Stimulated activated CD4-positive, alpha-beta T cell treated with anti-CD3 and anti-CD28 coated beads, Interleukin-4, amount 100 ng/mL, for 1 hour (primary cell): ENCODE measurements around the gene TSHZ3.

ENCODE experiments used
- DNase-seq: peaks from one replicate; pipeline ENCODE4 v3.0.0-alpha.2; 2020

TSHZ3 gene

DNA sequence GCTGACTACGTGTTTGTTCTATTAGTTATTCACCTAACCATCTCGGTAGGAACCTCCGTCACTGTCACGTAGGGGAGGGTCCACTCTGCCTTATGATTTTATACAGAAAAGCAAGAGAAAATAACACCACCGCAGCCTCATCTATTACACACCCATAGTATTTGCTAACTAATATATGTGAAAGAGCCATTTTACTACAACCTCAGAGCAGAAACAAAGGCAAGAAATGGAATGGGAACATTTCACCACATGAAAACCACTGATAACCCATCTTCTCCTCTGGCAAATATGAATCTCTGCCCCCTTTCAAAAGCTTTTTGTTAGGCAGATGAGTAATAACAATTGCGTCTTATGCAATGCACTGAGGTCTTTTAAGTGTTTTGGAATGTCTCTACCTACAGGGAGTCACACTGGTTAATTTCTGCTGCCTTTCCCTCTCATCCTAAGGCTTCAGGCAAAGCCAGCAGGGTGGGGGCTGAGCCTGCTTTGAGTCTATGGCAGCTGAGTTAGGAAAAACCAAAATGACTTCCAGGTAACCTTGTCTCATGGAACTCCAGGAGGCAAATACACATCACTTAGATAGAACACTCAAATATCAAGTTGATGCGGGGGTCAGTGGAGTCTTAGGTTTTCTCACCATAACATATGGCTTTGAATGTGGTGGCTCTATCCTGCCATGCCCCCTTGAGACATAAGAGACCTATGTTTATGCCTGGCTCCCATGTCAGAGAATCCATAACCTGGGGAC, 15.0 kb downstream of the TSHZ3 start:
- DNase-seq = no peak

DNA sequence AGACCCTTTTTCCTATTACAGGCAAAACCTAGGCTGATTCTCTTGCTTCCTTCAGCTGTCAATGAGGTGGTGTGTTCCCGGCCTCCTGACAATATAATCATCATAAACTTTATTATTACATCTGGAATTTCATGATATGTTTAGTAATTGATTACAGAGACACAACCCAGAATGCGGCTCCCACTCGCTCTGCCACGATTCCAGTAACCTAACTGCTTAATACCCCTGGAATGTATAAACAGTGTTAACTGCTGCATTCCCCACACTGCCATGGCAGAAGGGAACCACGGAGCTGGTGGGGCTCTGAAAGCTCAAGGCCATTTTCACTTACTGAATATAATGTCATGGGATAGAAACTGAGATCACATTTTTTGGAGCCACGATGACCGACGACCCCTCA, 17.1 kb downstream of the TSHZ3 start:
- no peak for DNase-seq

DNA sequence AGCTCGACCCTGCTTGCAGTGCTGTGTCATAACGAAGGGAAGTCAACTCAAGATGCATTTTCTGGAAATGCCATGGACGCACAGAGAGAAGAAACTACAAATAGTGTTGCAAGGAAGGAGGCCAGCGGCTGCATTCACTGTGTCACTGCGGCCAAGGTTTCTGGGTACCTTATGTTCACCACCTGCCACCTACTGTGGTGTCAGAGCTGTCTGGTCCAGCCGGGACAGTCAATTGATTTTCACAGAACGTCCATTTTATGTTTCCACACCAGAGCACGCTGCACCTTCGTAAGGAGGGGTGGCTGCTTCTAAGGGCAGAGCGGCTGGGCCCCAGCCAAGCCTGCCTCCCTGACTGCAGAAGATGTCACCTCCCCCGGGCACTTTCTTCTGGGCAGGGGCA, 17.7 kb downstream of the TSHZ3 start:
- DNase-seq = no peak

DNA sequence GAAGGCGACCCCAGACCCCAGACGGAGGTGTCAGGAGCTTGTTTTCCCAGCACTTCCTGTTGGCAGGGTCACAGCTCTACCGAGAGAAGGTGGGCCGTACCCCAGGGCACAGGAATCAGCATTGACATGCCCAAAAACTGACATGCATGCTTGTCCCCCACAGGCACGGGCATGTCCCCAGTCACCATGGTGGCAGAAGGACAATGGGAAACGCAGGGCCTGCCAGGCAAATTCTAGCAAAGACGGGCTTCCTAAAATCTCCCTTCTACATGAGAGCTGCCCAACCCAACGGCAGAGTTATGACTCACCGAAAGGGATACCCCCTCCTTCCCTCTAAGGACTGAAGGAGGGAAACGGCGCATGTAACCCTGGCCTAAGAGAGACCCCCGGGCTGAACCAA, 18.5 kb downstream of the TSHZ3 start:
- no peak for DNase-seq

DNA sequence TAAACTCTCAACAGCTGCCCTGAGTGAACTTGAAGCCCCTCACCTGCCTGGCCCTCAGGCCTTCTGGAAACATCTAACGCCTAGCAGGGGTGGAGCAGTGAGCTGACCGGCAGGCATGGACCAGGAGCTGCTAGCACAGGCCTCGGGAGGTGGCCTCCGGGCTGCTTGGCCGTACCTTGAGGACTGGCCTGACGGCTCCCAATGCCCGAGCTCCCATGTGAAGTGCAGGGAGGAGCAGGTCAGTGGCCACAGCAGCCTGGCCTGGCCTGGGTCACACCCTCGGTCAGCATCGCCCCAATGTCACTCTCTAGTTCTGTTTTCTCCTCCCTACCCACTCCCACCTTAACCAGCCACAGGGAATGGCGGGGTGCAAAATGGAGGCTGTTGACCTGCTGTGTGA, 19.0 kb downstream of the TSHZ3 start:
- no peak for DNase-seq

DNA sequence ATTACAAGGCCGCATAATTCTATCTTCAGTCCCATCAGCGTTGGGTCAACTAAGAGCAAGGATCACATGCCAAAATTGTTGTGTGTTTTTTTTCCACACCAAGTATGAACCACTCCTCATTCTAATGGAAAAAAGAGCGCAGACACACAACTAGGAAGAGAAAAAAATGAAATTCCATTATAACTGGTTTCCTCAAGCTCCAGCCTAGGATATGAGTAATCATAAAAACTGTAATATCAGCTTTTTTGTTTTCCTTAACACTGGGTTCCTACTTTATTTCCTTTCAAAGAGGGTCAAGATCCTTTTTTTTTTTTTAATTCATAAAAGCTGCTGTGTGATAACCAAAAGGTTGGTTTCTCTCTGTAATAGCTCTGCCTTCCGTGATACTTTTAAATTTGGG, 19.4 kb downstream of the TSHZ3 start:
- DNase-seq = no peak

DNA sequence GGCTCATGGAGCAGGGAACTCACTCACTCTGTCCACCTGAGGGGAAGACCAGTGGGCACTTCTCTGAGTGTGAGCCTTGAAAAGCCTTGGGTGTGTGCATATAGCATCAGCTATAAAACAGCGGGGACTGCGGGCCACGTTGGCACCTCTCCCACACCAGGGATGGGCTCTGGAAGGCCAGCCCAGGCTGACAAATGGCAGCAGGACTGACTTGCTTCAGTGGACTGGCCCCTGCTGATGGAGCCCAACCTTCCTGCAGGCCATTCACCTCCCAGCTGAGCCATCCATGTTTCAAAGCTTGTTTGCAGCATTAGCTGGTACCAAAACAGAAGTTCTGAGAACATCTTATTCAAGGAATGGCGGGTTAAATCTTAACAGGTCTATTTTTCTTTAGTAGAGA, 21.0 kb downstream of the TSHZ3 start:
- no peak for DNase-seq

DNA sequence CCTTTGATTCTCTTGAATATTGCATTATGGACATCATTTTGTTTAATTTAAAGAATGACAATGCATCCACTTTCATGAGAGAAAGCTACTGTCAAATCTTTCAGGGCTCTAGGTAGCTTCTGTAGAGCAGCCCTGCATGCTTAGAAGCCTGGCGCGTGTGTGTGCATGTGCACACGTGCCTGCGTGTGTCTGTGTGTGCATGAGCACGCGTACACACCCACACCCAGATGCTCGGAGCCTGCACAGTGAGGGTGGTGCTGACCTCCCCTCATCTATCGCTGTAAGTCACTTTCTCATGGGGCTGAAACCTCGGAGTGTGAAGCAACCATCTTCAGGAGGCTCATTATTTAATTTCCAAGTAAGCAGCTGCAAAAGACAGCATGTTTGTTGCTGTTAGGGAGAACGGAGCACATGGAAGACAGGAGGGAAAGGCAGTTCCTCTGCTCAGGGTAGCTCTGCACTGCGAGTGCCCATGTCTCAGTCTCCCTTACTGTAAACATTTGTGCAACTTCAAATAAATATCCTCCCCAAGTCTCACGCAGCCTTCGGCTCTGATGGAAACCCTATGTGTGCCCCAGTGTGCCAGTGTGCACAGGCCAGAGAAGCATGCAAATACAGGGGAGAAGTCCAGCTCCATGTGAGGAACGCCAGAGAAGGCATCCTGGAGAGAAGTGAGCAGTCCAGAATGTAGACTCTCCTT, 22.8 kb downstream of the TSHZ3 start:
- DNase-seq = no peak

DNA sequence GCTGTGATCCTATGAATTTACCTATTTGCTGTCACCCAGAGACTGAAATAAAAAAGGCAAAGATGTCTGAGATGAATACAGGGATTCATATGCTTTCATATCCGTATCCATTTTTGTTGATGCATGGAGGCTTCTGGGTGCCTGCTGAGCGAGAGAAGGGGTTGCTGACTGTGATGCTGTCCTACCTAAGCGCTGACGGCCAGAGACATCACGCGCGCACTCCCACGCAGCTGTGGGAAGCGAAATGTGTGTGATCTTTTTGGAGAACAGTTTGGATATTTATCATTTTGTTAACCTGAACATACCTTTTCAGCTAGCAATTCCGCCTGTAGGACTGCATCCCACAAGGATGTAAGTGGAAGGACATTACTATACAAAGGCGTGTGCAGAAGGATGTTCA, 23.9 kb downstream of the TSHZ3 start:
- DNase-seq = no peak

DNA sequence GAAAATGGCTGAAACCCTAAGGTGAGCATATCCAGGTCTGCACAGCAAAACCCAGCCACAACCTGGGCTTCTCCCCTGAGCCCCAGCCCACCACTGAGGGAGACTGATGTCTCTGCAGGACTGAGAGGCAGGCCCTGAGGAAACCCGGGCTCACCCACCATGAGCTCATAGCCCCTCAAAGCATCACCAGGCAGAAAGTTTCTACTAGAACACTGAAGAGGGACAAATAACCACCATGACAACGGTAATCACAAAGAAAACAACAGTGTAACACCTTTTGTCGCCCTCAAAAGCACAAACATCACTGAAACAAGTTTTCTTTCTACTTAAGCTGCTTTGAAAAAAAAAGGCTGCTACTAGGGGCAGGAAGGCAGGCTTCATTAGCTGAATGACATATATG, 29.8 kb downstream of the TSHZ3 start:
- DNase-seq = no peak

DNA sequence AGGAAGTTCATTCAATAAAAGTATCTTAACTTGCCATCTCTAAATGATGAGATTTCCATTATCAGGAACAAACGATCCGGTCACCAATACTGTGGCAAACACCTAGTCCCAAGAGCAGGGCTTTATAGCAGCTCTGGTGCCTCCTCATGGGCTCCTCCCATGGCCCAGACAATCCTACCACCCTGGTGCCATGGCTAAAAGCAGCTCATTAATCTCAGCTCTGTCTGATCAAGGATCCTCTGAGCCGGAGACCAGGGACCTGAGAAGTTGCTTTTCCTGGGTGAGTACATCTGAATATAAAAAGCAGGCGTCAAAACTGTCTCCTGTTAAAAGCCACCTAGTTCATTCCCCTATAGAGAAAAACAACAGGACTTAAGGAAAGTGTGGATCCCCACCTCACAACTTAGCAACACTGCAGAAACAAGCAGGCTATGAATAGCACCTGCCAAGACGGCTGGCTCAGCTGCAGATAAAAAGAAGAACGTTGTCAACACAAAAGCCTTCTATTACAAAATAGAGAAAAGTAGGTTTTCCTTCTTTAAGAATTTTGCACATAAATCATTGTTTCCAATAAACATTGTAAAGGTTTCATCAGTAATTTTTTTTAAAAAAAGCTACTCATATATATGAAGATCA, 30.3 kb downstream of the TSHZ3 start:
- DNase-seq = no peak

DNA sequence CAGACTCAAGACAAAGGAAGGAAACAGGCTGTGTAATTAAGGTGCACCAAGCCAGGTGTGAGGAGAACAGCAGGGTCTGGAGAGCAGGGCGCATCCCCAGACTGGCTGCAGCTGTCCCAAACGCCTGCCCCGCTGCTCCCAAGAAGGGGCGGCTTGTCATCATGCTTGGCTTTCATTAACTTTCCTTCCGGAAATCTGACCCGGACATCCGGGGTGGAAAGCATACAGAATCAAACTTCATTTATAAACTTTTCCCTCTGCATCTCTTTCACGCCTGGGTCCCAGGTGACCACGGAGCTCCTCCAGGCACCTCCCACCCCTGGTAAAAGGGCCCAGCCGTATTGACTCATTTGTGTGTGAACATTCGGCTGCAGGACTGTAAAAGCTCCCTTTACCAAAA, 31.7 kb downstream of the TSHZ3 start:
- no peak for DNase-seq

DNA sequence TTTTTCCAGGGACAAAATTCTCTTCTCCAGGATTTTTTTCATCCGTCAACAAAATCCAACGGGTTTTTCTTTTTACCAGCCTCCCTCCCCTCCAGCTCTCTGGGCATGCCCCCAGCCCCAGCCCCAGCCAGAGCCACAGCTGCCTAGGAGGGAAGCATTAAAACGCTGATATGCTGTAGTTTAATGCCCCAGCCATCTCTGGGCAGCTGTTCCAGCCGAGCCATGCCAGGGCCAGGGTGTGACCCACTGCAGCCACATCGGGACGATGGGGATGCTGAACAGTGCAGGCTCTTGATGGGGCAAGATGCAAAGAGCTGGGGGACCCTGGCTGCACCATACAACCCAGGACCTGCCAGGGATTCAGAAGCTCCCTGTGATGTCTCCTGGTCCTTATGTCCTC, 32.1 kb downstream of the TSHZ3 start:
- DNase-seq = no peak

DNA sequence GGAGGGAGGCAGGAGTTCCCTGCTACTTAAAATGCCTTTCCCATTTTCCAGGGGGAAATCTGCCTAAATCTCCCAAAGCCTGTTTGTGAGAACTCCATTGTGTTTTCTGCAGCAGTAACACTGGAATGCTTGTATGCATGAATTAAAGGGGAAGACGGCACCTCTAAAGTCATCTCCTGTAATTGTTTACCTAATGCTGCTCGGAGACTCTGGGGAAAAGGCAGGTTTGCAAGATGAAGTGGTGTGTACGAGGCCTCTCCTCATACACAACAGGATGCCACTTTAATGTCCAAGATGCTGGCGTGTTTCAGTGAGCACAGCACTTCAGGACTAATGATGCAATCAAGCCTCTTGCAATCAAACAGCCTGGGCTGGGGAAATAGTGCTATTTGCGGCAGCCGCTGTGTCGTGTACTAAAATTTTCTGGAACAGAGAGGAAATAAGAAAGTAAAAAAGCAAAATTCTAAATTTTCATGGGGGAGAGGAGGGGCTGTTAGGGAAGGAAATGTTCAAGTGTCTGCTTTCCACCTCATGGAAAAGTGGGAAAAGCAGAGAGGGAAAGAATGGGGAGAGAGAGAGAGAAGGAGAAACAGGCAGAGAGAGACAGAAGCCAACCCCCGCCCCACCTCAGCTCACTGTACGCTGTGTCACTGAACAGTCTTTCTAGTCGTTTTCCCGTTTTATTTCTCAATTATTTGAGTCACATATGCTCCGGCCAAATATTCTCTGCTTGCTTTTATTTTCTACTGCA, 32.9 kb downstream of the TSHZ3 start:
- no peak for DNase-seq

DNA sequence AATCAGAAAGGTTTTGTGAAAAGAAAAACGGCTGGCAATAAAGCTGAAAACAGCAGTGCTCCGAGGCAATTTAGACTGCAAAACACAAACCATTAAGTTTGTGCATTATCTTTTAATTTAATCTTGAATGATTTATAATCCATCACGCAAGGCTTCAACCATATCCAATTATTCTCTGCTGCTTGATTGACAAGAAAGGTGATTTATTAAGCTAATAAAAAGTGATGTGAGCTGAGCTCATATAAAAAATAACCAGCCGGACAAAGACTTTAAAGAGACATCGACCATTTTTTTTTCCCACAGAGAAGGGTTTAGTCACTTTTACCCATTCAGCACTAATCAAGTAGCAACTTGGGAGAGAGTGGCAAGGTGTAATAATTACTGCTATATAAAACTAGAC, 33.6 kb downstream of the TSHZ3 start:
- DNase-seq = no peak

DNA sequence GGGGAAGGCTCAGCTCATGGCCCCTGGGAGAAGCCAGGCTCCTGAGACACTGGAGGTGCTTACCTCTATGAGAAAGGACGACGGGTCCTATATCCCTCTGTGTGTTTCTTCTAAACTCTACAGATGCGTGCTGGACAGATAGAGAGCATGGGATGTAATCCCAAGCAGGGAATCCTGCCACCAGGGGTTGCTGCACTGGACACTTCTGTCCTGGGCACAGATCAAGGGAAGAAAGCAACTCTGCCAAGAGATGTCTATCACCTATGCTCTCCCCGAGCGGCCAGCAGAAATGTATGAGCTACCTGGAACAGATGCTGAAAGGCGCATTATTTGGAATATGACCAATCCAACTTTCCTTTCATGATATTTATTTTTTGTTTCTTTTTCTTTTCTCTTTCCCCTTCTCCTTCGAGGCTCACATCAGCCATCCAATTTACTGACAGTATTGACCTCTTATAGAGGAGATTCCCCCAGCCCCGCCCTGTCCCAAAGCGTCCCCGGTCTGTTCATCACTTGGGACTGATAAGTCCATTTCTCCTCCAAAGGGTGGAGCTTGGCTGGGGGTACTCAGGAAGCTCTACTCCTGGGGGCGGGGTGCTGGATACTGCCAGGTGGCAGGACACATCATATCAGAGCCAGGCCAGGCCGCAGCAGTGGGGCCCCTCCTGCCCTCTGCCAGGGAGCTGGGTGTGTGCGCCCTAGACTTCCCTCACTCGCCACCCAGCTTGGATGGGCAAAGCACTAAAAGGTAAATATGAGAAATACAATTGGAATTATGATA, 34.2 kb downstream of the TSHZ3 start:
- DNase-seq = no peak

DNA sequence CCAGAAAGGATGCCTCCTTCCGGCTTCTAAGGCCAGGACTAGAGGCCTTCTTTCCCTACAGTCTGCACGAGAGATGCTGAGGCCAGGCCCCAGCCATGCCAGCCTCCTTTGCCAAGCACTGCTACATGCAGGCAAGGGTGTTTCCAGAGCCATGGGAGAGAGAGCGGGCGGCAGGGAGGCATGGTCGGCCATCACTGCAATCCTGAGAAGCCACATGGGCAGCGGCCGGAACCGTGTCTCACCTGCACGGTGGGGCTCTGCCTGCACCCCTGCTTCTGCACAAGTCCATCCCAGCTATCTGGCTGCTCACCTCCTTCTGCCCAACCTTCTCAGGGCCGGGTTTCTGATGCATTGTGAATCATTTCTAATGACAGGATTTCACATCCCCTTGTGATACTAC, 35.1 kb downstream of the TSHZ3 start:
- DNase-seq = no peak

DNA sequence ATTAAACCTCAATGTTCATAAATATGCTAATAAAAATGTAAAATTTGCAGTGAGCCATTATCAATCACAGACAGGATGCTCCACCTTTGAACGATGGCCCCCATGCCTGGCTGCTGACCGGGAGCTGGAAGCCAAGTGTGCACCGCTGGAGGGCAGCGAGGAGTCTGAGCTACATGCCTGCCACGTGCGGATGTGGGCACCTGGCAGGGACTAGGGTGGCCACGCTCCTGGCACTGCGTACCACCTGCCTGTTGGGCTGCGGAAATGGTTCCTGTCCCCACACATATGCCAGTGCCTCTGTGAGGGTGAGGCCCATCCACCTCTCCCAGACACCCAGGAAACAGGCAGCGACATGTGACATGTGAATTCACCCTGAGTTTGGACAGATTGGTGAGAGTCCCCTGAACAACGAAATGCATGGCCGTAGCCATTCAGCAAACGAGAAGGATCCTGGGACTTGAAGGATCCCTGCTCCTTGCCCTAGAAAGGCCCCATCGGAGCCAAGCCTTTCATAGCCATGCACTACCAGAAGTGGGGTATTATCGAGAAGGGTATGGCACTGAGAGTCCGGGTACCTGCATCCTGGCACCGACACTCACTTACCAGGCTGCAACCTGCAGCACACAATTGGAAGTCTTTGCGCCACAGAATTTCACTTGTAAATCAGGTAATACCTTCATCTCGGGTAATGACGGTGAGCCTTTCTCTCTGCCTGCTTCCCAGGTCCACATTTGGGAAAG, 35.8 kb downstream of the TSHZ3 start:
- DNase-seq = no peak

DNA sequence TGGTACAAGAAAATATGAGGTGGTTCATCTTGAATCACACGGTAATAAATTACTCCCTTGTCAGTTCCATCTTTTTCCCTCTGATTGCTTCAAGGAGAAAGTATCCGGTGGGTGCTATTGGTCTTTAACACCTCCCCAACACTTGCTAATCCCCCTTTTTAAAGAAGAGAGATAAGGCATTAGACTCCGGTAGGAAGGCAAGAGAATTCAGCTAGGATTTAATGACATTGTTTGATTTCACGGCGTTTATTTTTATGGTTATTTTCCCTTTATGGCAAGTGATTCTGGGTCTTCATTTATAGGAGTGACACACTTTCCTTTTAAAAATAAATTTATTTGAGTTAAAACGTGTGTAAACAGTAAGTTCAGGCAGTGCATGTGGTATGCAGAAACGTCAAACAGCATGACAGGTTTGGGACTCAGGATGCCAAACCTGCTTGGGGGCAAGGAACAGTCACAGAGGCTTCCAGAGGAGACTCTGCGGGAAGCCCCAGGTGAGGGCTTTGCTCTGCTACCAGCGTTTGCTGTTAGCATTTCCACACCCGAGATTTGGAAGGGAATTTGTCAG, 36.5 kb downstream of the TSHZ3 start:
- DNase-seq = no peak

DNA sequence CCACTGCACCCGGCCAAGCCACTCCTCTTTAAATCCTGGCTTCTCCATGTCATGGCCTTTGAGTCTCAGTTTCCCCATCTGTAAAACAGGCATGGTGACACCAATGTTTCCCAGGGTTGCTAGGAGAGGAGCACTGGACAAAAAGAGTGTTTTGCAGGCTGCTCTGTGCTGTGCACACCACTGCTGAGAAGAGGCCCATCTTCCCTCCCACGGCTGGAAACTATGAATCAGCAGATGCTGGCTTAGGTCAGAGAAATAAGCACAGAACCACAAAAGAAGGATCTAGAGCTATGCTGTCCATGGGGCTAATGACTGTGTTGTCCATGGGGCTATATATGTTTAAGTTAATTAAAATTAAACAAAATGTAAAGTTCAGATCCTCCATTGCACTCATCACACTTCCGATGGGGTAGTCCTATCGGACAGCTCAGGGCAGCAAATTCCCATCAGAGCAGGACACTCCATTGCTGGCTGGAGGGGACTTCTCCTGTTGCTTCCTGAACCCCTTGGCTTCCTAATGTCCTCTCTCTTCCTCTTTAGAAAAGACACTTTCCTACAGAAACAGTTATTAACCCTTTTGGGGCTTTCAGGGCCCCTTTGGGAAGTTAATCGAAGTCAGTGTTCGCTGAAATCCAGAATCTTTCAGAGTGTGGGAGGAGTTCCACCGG, 37.1 kb downstream of the TSHZ3 start:
- peak; percentile 11 for DNase-seq
